HG02885 (cell line): ENCODE data around the gene TCEA3.

Experiments
- ATAC-seq: cut with Tn5 transposase; IDR thresholded peaks from one replicate; pipeline ENCODE4 v1.9.1; 2021; ENCODE audit warnings: mild to moderate bottlenecking; ENCODE audit not compliant: unreplicated experiment, poor library complexity

TCEA3 gene

GRCh38 chr1:23448846-23449245 lies 24.3 kb upstream of the TCEA3 start:
- no peak for ATAC-seq

- ATAC-seq, result no peak
Observed at GRCh38 chr1:23446661-23447310, 22.2 kb upstream of the TCEA3 start.

- ATAC-seq, result no peak
Observed at GRCh38 chr1:23444596-23445390, 20.2 kb upstream of the TCEA3 start.

GRCh38 chr1:23444104-23444533 lies 19.6 kb upstream of the TCEA3 start:
- no peak for ATAC-seq

GRCh38 chr1:23442751-23443150 lies 18.2 kb upstream of the TCEA3 start:
- no peak for ATAC-seq

GRCh38 chr1:23441446-23442148 lies 17.0 kb upstream of the TCEA3 start:
- ATAC-seq, result no peak

GRCh38 chr1:23438545-23438944 lies 14.0 kb upstream of the TCEA3 start:
- ATAC-seq, result no peak

GRCh38 chr1:23437355-23437664 lies 12.8 kb upstream of the TCEA3 start:
- ATAC-seq, result no peak

- ATAC-seq, result no peak
Observed at GRCh38 chr1:23436520-23437354, 12.2 kb upstream of the TCEA3 start.

GRCh38 chr1:23434260-23434775 lies 9.8 kb upstream of the TCEA3 start:
- no peak for ATAC-seq

GRCh38 chr1:23433122-23433521 lies 8.6 kb upstream of the TCEA3 start:
- ATAC-seq, result no peak

- no peak for ATAC-seq
Observed at GRCh38 chr1:23431431-23431830, 6.9 kb upstream of the TCEA3 start.

GRCh38 chr1:23430803-23431202 lies 6.3 kb upstream of the TCEA3 start:
- no peak for ATAC-seq

GRCh38 chr1:23428136-23428905 lies 3.8 kb upstream of the TCEA3 start:
- ATAC-seq, result no peak

- ATAC-seq, result no peak
Observed at GRCh38 chr1:23427550-23427949, 3.0 kb upstream of the TCEA3 start.

- ATAC-seq, result no peak
Observed at GRCh38 chr1:23426828-23427227, 2.3 kb upstream of the TCEA3 start.

GRCh38 chr1:23425193-23425494 lies 596 bp upstream of the TCEA3 start:
- no peak for ATAC-seq

- no peak for ATAC-seq
Observed at GRCh38 chr1:23423415-23424292, 894 bp downstream of the TCEA3 start.

- no peak for ATAC-seq
Observed at GRCh38 chr1:23422941-23423340, 1.6 kb downstream of the TCEA3 start.
